Activated CD4-positive, alpha-beta T cell treated with anti-CD3 and anti-CD28 coated beads for 24 hours (primary cell): ENCODE results near the gene HELZ.
"Not testable (repeated sequence)": the region's sequence is repeated elsewhere in the genome, so short reads cannot be mapped to it uniquely, and the experiment has no call there.

Source experiments
- DNase-seq, 2 donors: peaks; one replicate each; pipeline ENCODE4 v3.0.0-alpha.2; 2020; ENCODE audit warnings: low read depth in 2 of 2

Gene HELZ

DNA sequence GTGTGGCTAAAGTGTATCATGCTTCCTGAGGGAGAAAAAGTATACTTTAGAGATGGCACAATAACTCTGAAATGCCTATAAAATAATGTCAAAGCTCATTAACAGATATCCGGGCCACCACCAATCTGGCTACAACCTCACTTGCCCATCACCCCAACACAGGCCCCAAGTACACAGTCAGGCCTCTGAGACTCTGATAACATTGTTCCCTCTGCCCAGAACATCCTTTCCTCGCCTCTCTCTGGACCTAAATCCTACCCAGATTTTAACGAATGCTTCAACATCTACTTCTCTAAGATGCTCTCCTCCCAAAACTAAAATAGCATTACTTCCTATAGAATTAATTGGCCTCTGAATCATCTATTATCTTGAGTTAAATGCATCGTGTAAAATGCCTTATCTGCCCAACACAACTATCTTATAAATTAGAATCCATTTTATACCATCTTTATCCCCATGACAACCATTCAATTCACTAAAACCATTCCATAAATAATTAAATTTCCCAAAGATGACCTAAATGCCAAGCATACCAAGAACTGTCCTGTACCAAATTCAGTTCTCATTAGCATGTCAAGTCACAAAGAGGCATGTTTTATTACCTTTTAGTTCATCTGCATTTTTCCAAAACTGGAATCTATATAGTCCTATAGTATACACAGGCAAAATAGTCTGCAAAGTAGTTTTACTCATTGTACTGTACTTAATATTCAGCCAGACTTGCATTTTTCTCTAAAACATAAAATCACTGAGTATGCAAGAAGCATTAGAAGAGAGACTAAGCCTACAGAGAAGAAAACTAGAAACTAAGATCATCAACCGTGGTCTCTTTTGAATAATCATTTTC, 15.7 kb downstream of the HELZ start:
- DNase-seq: no peak

DNA sequence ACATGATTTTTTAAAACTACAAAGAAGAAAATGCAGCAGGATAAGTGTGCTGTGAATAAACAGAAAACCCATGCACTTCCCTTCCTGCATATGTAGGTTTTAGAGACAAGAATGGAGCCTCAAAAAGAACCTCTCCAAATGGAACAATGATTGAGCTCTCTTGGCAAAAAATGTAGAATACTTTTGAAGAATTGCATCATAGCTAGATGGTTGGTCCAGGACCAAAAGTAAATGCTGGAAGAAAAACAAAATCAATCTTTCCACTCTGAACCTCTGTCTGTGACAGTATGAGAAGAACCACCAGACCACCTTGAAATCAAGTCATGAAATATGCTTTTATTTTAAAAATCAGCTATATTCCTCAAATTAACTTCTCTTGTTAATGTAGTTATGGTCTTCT, 17.5 kb downstream of the HELZ start:
- no peak for DNase-seq

DNA sequence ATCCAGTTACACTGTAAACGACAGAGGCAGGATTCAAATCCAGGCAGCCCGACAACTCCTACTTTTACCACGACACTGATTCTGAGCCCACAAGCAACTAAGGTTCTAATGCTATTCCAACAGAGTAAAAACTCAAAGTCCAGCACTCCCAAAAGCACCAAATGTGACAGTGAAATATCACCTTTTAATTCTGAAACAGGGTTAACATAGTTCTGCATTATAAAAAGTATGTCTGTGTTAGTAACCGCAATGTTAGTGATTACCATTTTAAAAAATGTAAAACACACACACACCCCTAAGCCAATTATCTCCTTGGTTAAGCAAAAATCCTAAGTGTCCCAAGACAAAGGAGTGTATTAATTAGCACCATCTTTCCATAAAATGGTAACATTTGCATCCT, 19.7 kb downstream of the HELZ start:
- DNase-seq: no peak

DNA sequence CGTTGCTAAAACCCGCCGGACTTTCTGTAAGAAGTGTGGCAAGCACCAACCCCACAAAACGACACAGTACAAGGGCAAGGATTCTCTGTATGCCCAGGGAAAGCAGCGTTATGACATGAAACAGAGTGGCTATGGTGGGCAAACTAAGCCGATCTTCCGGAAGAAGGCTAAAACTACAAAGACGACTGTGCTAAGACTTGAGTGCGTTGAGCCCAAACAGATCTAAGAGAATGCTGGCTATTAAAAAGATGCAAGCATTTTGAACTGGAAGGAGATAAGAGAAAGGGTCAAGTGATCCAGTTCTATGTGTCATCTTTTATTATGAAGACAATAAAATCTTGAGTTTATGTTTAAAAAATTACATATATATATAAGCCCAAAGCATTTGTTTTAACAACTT, 20.3 kb downstream of the HELZ start:
- DNase-seq: no peak

DNA sequence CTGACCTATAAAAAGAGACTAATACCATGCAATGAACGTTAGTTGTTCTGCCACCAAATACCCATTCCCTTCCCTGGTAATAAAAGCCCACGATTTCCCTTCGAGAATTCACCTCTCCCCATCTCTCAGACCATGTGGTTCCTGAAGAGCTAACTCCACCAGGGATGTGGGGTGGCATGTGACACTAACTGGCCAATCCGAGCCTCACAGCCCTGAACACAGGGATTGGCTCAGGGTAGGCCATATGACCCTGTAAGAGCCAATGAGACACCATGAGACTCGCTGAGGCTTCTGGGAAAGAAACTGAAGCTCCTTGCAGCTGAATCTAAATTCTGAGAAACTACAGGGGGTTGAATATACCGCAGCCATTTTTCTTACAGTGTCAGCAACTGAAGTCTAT, 21.1 kb downstream of the HELZ start:
- no peak for DNase-seq

DNA sequence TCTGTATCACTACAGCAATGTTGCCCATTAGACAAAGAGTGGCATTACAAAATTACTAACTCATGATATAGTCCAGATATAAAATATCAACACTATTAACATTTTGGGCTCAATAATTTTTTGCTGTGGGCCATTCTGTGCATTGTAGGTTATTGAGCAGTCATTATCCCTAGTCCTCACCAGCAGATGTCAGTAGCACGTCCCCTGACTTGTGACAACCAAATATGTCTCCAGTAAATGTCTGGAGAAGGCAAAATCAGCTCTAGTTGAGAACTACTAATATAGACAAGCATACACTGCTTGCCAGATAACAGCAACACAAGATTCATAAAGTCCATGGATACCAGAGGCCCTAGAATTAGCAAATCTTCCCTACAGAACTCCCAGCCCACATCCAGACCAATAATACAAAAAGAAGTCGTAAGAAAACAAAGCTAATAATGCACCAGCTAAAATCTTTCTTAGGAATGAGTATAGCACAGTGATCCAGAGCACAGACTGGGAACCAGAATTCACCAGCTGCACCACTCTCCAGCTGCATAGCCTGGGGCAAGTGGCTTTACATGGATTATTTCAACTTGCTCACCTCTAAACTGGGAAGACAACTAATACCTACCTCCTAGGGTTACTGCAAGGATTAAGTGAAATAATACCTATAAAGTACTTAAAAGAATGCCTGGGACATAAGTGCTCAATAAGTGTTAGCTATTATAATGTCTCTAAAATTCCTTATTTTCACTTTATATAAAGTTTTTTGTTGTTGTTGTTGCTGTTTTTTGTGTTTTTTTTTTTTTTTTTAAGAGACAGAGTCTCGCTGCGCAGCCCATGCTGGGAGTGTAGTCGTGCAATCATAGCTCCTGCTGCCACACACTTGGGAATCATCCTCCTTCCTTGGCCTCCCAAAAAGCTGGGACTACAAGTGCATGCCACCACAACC, 23.7 kb downstream of the HELZ start:
- DNase-seq: no peak

DNA sequence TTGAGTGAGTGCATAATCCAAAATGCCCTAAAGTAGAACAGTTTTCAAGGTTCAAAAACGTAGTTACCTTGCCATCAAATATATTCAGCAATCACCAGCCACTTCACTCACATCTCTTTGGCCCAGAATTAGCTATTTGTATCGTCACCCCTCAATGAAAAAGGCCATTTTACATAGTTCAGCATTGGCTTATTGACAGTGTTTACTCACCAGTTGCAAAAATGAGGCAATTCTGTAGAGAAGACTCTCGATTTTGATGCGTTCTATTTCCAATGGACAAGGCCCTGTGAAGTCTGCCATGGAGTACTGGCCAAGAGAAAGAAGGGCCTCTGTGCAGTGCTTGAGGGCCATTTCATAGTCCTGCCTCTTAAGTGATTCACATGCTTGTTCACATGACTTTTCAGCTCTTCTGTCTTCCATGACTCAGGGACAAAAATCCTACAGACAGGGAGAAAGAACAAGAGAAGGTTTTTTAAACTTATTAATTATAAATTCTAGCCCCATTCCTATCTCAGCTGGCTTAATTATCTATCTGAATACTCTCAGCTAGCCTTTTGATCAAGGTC, 26.5 kb downstream of the HELZ start:
- DNase-seq: no peak

DNA sequence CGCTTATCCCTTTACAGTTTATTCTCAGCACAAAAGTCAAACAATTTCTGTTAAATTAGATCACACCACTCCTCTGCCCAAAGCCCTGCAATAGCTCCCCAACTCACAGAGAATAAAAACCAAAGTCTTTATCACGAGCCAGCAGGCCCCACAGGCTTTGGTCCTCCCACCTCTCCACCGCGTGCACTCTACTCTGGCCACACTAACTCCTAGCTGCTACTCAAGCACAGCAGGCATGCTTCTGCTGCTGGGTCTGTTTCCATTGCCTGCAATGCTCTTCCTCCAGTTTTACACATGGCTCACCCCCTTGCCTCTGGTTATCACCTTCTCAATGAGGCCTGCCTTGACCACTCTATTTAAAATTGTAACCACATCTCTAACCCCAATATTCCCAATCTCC, 27.6 kb downstream of the HELZ start:
- no peak for DNase-seq

DNA sequence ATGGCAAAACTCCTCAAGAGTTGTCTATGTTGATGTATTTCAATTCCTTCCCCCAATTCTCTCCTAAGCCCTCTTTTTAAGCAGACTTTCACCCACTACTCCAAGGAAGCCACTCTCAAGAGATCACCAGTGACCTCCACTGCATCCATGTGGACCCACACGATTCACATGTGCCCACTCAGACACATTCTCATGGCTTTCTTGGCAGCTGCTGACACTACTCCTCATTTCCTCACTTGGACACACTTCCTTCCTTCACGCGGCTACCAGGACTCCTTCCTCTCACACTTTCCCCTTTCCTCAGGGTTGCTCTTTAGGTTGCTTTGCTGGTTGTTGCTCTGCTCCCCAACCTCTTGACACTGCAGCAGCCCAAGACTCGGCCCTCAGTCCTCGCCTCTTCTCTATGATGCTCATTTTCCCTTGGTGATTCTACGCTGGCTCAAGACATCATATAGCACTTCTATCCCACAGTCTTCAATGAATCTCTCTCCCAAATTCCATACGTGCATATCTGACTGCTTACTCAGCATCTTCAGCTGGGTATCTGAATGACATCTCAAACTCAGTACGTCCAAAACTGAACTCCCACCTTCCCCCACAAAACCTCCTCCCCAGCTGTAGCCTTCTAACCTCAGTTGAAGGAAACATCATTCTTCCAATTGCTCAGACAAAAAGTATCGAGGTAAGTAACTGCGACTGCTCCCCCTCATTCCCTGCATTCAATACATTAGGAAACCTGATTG, 28.2 kb downstream of the HELZ start:
- no peak for DNase-seq

DNA sequence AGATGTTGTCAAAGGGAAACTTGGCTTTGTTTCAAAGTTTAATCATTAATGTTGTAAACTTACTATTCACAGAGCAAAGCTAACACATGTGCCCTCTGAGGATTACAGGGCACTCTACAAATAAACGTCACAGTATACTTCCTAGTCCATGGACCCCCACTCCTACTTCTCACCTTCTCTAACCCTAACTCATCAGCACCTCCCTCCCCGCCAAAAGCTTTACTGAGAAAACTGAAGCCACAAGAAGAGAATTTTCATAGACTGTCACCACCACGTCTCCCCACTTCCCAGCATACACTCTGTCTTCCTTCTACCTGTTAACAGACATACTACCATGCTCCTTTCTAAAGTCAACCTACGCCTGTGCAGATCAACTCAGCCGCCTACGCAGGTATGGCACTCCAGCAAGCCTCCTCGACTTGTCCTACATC, 29.0 kb downstream of the HELZ start:
- no peak for DNase-seq

DNA sequence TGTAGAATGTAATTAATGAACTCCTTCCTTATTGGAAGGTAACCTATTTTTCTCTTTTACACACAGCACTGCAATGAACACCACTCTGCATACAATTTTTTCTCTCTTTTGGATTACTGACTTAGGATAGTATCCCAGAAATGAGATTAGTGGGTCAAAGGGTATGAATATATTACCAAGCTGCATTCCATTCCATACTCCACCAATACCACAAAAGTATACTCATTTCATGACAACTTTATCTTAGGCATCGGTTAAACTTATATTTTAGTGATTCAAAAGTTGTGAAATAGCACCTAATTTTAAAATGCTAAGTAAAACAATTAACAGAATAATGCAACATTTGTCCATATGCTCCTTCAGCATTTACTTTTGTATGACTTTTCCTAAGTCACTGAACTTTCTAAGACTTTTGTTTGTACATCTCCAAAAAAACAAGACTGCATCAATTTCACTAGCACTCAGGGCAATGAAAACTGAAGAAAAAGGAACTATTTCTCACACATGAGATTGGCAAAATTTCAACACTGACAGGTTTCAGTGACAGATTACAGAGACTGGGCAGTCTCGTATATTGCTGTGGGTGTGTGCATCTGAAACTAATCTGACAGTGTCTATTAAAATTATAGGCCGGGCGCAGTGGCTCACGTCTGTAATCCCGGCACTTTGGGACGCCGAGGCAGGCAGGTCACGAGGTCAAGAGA, 32.1 kb downstream of the HELZ start:
- DNase-seq: no peak

DNA sequence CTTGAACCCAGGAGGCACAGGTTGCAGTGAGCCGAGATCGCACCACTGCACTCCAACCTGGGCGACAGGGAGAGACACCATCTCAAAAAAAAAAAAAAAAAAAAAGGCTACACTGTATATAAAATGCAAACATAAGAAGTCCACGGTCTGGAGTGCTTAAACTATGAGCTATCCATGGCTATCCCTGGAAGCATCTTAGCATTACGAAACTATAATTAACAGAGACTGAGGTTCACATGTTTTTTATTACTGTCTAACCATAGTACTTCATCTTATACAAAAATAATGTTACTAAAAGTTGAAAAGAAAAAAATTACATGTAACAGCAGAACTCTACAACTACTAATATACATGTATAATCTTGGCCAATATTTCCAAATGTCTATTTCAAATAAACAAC, 32.8 kb downstream of the HELZ start:
- no peak for DNase-seq

DNA sequence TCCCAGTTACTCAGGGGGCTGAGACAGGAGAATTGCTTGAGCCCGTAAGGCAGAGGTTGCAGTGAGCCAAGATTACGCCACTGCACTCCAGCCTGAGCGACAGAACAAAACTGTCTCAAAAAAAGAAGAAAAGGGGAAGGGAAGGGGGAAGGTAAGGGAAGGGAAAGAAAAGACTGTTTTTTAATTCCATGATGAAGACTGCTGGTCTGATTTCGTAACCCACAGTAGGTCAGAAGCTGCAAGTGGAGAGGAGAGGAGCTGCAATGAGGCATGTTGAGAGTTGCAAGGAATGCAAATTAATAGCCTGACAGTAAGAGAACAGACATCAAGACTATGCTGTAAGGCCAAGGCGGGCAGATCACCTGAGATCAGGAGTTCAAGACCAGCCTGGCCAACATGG, 33.3 kb downstream of the HELZ start:
- no peak for DNase-seq

DNA sequence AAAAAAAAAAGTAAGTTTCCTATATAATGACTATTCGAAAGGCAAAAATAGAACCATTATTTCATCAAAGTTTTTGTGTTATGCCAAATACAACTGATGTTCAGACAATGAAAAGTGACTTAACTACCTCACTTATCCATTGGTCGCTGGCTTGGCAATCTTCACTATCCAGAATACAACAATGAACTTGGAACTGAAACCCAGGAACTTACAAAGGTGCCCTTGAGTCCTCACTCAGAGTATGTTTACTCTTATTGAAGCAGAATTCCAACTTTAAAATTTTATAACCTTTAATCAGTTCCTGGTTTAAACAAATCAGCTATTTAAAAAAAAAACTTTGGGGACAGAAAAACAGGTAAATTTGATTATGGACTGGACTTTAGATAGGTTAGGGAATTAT, 34.1 kb downstream of the HELZ start:
- DNase-seq: no peak

DNA sequence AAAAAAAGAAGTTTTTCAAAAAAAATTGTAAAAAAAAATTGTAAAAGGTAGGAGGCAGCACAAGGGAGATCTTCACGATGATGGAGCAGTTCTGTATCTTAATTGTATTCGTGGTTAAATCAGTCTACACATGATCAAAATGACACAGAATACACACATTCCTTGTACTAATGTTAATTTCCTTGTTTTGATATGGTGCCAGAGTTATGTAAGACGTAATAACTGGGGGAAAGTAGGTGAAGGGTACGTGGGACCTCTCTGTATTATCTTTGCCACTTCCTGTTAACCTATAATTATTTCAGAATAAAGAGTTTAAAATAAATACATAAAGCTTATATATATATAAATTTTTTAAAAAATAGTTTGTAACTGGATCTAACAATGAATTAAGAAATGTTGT, 36.8 kb downstream of the HELZ start:
- no peak for DNase-seq

DNA sequence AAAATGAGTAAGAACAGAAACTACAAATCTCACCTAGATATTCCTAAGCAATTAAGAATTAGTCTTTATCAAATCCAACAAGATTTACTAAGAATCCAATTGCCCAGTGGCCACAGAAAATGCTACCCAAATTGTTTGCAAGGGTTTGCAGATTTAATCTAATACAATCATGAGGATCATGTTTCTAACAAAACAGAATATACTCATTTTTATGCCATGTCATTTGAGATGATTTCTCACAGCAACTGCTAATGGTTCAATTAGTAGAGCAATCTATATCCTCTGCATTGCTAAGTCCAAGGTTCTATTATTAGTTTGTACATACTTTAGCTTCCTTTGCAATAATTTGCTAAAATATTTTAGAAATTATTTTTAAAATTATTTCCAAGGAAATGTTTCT, 41.2 kb downstream of the HELZ start:
- no peak for DNase-seq

DNA sequence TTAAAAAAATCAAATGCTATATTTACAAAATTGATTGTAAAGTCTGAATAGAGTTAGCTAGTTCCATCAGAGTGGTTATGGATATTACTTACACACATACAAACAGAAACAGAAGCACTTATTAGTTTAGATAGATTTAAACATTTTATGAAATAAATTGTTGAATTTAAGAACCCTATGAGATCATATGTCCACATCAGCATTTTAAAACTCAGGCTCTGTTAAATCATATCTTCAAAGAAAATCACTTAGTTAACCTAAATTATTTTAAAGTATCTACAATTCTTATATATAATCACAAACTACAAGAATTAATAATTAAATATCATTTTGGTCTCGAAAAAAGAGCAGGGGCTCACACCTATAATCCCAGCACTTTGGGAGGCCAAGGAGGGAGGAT, 42.5 kb downstream of the HELZ start:
- DNase-seq: no peak

DNA sequence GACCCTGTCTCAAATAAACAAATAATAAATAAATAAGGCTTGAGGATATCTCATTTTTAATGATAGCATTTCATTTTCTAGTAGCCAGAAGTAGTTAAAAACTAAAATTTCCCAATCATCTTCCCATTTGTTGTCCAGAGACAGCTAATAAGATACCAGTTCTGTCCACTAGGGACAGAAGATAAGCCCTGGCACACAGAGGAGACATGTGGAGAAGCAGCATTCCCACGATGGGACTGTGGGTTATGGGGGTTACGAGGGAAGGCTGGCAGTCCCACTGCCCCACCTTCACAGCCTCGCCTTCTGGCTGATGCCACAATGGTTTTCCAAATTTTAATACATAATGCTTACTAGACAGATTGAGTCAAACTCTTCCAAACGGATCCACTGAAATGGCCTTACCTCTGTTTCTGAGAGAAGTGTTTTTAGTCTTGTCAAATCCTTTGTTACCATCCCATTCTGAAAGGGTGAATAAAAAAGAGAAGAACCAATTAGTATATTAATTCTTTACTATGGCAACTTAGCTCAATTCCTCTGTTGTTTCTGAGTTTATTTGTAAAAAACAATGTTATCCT, 44.2 kb downstream of the HELZ start:
- no peak for DNase-seq

DNA sequence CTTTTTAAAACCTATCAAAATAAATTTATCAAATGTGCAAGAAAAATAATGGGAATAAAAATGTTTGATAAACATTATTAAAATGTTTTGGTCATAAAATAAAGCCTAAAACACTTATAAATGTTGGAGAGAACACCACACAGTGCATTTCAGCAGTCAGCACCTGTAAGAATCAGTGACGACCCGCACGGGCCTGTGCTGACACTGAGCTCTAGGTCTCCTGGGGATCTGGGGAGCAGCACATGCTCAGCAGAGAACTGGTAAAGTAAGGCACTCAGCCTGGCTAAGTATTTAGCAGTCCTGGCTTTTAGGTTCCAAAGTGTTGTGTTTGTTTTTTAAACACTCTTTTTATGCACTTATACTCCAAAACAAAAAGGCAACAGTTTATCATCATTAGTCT, 46.9 kb downstream of the HELZ start:
- no peak for DNase-seq

DNA sequence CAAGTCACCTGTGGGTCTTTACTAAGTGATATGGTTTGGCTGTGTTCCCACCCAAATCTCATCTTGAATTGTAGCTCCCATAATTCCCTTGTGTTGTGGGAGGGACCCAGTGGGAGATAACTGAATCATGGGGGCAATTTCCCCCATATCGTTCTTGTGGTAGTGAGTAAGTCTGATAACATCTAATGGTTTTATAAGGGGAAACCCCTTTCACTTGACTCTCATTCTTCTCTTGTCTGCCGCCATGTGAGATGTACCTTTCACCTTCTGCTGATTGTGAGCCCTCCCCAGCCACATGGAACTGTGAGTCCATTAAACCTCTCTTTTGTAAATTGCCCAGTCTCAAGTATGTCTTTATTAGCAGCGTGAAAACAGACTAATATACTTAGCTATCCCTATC, 48.0 kb downstream of the HELZ start:
- not testable (repeated sequence) for DNase-seq

DNA sequence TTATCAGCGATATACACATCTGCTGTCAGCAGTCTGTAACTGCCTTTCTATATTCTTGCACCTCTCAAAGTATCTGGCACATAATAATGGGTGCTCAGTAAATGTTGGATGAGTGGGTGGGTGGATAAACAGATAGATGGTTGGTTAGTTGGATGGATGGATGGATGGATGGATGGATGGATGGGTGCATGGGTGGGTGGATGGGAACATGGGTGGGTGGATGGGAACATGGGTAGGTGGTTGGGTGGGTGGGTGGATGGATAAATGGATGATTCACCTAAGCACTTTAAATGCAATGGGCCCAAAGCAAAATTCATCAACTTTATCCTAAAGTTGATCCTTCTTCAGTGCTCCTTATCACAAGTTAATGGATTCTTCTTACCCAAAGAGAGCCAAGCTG, 48.6 kb downstream of the HELZ start:
- no peak for DNase-seq
